Astrocyte of the cerebellum (primary cell): ENCODE measurements around the gene THEMIS2.
A peak's percentile ranks its signal among the peaks of the same experiment; 100 is the strongest.
"Not testable (repeated sequence)": the region's sequence is repeated elsewhere in the genome, so short reads cannot be mapped to it uniquely, and the experiment has no call there.

ENCODE experiments used
- DNase-seq: peaks from one replicate; pipeline ENCODE4 v3.0.0-alpha.2; 2011; ENCODE audit warnings: low read depth
- H3K4me3 ChIP-seq: 2 replicates; pipeline ENCODE4 v1.5.1; 2011; ENCODE audit warnings: mild to moderate bottlenecking, low read depth, low read length, moderate library complexity
- CTCF ChIP-seq: IDR thresholded peaks from 2 replicates; pipeline ENCODE4 v1.5.1; 2012; ENCODE audit warnings: low read length, low read depth, moderate library complexity, mild to moderate bottlenecking; ENCODE audit errors: missing control alignments
- in situ Hi-C: cut with HindIII; loops from 2 replicates; pipeline ENCODE4 v1.10.0; 2017; ENCODE audit warnings: low sequenced_read_pairs

Gene THEMIS2

DNA sequence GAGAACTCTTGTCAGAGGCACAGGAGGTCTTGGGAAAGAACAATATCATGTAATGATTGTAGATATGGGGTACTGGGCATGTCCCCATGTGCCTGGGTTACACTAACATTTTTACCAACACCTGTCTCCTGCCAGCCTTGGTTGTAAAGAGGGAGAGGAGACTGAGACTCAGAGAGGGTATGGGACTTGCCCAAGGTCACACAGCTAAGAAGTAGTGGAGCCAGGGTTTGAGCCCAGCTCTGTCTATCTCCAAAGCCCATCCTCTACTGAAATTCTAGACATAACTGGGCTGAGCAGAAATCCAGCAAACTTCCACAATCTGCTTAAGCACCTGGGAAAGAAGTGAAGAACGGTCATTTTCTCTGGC lies 2.6 kb upstream of the THEMIS2 start:
- in situ Hi-C loops, result no loop called here
- no peak for DNase-seq
- H3K4me3 ChIP-seq, result no peak overlapping the region
- no peak for TF ChIP-seq CTCF

DNA sequence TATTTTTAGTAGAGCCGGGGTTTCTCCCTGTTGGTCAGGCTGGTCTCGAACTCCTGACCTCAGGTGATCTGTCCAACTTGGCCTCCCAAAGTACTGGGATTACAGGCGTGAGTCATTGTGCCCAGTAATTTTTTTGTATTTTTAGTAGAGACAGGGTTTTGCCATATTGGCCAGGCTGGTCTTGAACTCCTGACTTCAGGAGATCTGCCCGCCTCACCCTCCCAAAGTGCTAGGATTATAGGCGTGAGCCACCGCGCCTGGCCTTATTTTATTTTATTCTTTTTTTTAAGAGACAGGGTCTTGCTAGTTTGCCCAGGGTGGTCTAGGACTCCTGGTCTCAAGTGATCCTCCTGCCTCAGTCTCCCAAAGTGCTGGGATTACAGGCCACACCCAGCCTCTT lies 1.3 kb upstream of the THEMIS2 start:
- H3K4me3 ChIP-seq, in situ Hi-C loops, DNase-seq: not testable (repeated sequence)

DNA sequence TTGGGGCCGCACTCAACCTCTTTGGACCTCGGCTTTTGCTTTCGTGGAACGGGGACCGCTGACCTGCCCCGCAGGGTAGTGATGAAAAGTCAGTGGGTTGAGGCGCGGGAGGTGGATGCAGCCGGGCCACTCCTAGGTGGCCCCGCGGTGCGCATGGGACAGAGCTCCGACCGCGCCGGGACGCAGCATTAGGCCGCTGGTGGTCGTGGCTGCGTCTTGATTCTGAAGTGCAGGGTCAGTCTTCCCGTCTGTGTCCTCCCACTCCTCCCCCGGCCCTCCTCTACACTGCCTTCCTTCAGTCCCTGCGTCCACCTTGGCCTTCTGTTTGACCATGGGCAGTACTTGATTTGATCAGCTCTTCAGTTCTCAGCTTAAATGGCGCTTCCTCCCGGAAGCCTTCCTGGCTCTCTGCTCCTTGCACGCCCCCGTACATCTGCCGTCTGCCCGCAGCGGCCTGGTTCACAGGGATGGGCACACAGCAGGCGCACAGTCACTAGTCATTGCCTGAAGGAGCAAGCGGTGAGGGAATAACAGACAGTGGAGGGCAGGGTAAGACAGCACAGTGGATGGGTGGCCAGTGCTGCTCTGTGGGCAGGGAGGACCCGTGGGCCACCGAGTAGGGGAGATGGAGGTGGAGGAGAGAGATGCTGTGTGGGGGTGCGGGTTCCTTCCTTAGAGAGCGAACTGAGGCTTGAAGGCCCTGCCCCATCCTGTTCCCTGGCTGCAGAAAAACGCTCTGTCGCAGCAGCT lies 633 bp downstream of the THEMIS2 start:
- TF ChIP-seq CTCF, result no peak
- in situ Hi-C loops, result no loop called here
- H3K4me3 ChIP-seq, result peak overlapping the region; percentile 53
- no peak for DNase-seq

DNA sequence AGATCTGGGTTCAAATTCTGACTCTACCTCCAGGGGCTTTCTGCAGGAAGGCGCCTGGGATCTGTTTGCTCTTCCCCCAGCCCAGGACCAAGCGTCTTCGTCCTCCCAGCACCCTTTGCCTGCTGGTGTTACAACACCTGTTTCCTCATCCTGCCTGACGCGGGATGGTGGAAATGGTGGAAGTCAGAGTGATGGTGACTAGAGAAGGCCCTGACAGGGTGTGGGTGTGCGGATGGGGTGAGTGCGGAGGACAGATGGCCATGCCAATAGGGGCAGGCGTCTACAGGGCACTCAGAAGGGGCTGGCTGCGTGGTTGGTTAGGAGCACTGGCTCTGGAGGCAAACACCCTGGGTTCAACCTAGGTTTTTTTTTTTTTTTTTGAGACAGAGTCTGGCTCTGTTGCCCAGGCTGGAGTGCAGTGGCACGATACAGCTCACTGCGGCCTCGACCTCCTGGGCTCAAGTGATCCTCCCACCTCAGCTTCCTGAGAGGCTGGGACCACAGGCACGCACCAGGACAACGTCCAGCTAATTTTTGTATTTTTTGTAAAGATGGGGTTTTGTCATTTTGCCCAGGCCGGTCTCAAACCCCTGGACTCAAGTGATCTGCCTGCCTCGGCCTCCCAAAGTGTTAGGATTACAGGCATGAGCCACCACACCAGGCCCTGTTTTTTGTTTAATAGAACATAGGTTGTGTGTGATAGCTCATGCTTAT lies 1.5 kb downstream of the THEMIS2 start:
- no peak for DNase-seq

GRCh38 chr1:27876341-27877114 lies 4.2 kb downstream of the THEMIS2 start:
- in situ Hi-C loops, result no loop called here
- TF ChIP-seq CTCF, result no peak
- H3K4me3 ChIP-seq, result no peak overlapping the region
- no peak for DNase-seq

More for the DNA sequence above, 1.5 kb downstream of the THEMIS2 start:
- in situ Hi-C loops, result no loop called here
- H3K4me3 ChIP-seq, result no peak overlapping the region
- no peak for TF ChIP-seq CTCF

DNA sequence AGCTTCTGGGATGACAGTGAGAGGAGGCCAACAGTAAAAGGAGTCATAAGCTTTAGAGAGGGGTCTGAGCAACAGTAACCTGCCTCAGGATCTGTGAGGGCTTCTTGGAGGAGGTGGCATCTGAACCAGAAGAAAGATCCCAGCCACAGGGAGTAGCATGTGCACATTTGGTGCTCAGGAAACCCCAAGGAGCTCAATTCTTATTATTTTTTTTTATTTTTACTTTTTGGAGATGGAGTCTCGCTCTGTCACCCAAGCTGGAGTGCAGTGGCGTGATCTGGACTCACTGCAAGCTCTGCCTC lies 4.7 kb downstream of the THEMIS2 start:
- no peak for TF ChIP-seq CTCF
- DNase-seq, result no peak
- in situ Hi-C loops, result no loop called here

GRCh38 chr1:27878039-27878438 lies 5.7 kb downstream of the THEMIS2 start:
- H3K4me3 ChIP-seq, result no peak overlapping the region
- TF ChIP-seq CTCF, result no peak
- in situ Hi-C loops, result no loop called here
- DNase-seq, result no peak

More for the DNA sequence above, 4.7 kb downstream of the THEMIS2 start:
- no peak overlapping the region for H3K4me3 ChIP-seq
